SH-SY5Y (cell line): Measurements from ENCODE around the gene HADHA.

Experiments
- GATA2 ChIP-seq: IDR thresholded peaks from 2 replicates; pipeline ENCODE4 v1.6.1; 2011; ENCODE audit warnings: mild to moderate bottlenecking, low read depth, low read length
- GATA3 ChIP-seq: IDR thresholded peaks from 2 replicates; pipeline ENCODE4 v1.6.1; 2011; ENCODE audit warnings: low read depth, mild to moderate bottlenecking, low read length, moderate library complexity

GRCh38 chr2:26202981-26203490 is 41.4 kb downstream of the HADHA start:
- TF ChIP-seq GATA3, result no peak
- TF ChIP-seq GATA2, result no peak
